ENCODE results near the gene RAB8A.
"Not testable (repeated sequence)": the region's sequence is repeated elsewhere in the genome, so short reads cannot be mapped to it uniquely, and the experiment has no call there.

Gene RAB8A

GRCh38 chr19:16112778-16113177, 1.1 kb downstream of the RAB8A start:
- DNase-seq (ENCODE audit: low read depth) = no peak

GRCh38 chr19:16113727-16114126, 2.0 kb downstream of the RAB8A start:
- DNase-seq (ENCODE audit: low read depth) = no peak

- DNase-seq (ENCODE audit: low read depth) = no peak
Observed at GRCh38 chr19:16115301-16116039, 3.8 kb downstream of the RAB8A start.

GRCh38 chr19:16116067-16116466, 4.4 kb downstream of the RAB8A start:
- DNase-seq (ENCODE audit: low read depth) = no peak

- DNase-seq (ENCODE audit: low read depth) = no peak
Observed at GRCh38 chr19:16117594-16118033, 5.9 kb downstream of the RAB8A start.

GRCh38 chr19:16118489-16119033, 6.9 kb downstream of the RAB8A start:
- DNase-seq (ENCODE audit: low read depth) = no peak

GRCh38 chr19:16119075-16119857, 7.6 kb downstream of the RAB8A start:
- DNase-seq (ENCODE audit: low read depth) = not testable (repeated sequence)

GRCh38 chr19:16121141-16121540, 9.5 kb downstream of the RAB8A start:
- DNase-seq (ENCODE audit: low read depth) = no peak

- no peak for DNase-seq (ENCODE audit: low read depth)
Observed at GRCh38 chr19:16121967-16122366, 10.3 kb downstream of the RAB8A start.

- no peak for DNase-seq (ENCODE audit: low read depth)
Observed at GRCh38 chr19:16124953-16125352, 13.3 kb downstream of the RAB8A start.

- DNase-seq (ENCODE audit: low read depth) = no peak
Observed at GRCh38 chr19:16125737-16126495, 14.2 kb downstream of the RAB8A start.

- no peak for DNase-seq (ENCODE audit: low read depth)
Observed at GRCh38 chr19:16127080-16127479, 15.4 kb downstream of the RAB8A start.

- no peak for DNase-seq (ENCODE audit: low read depth)
Observed at GRCh38 chr19:16127776-16128371, 16.2 kb downstream of the RAB8A start.

GRCh38 chr19:16131648-16132047, 20.0 kb downstream of the RAB8A start:
- no peak for DNase-seq (ENCODE audit: low read depth)

- DNase-seq (ENCODE audit: low read depth) = no peak
Observed at GRCh38 chr19:16133818-16134217, 22.1 kb downstream of the RAB8A start.

GRCh38 chr19:16134510-16134909, 22.8 kb downstream of the RAB8A start:
- DNase-seq (ENCODE audit: low read depth) = no peak

- DNase-seq (ENCODE audit: low read depth) = no peak
Observed at GRCh38 chr19:16135430-16136127, 23.9 kb downstream of the RAB8A start.

- DNase-seq (ENCODE audit: low read depth) = no peak
Observed at GRCh38 chr19:16136185-16136999, 24.7 kb downstream of the RAB8A start.

- no peak for DNase-seq (ENCODE audit: low read depth)
Observed at GRCh38 chr19:16139752-16140151, 28.1 kb downstream of the RAB8A start.

- DNase-seq (ENCODE audit: low read depth) = no peak
Observed at GRCh38 chr19:16141043-16141442, 29.4 kb downstream of the RAB8A start.

Measured in GM04503 (cell line).